ENCODE measurements around the gene CES4A.

- no peak for TF ChIP-seq POLR2A (IDR thresholded peaks at IDR 0.05)
- TF ChIP-seq CTCF (IDR thresholded peaks at IDR 0.05) = no peak
Observed at GRCh38 chr16:67052399-67052798, 64.0 kb downstream of the CES4A start.
